Erythroblast (primary cell): ENCODE data around the gene METTL23.

Source experiments
- DNase-seq, 2 experiments: peaks; one replicate each; lab custom pipeline; 2025; lab: John Stamatoyannopoulos, UW
- GATA1 ChIP-seq: IDR thresholded peaks from 2 replicates; pipeline ENCODE4 v1.6.1; 2011; ENCODE audit warnings: low read depth, mild to moderate bottlenecking, control low read depth, low read length, moderate library complexity
- POLR2A ChIP-seq: IDR thresholded peaks from 2 replicates; pipeline ENCODE4 v1.6.1; 2011; ENCODE audit warnings: mild to moderate bottlenecking, low read length

METTL23 gene

GRCh38 chr17:76742958-76743357 lies 16.3 kb downstream of the METTL23 start:
- no peak for DNase-seq
- TF ChIP-seq POLR2A (no peak), GATA1 (no peak)

GRCh38 chr17:76744747-76745146 lies 18.1 kb downstream of the METTL23 start:
- no peak for DNase-seq
- TF ChIP-seq GATA1 = no peak
- no peak for TF ChIP-seq POLR2A

GRCh38 chr17:76745785-76746184 lies 19.1 kb downstream of the METTL23 start:
- DNase-seq = peak in 1 of 2 experiments; percentile 43

GRCh38 chr17:76747716-76748363 lies 21.2 kb downstream of the METTL23 start:
- TF ChIP-seq POLR2A = no peak
- no peak for TF ChIP-seq GATA1
- DNase-seq = no peak

GRCh38 chr17:76748657-76749056 lies 22.0 kb downstream of the METTL23 start:
- DNase-seq = no peak
- TF ChIP-seq POLR2A (no peak), GATA1 (no peak)

- TF ChIP-seq POLR2A = no peak
- no peak for TF ChIP-seq GATA1
- DNase-seq = no peak
These were observed 24.9 kb downstream of the METTL23 start for GRCh38 chr17:76751416-76751993.

- no peak for TF ChIP-seq GATA1
- TF ChIP-seq POLR2A = no peak
- no peak for DNase-seq
These were observed 25.4 kb downstream of the METTL23 start for GRCh38 chr17:76752006-76752405.

- no peak for TF ChIP-seq GATA1
- TF ChIP-seq POLR2A = no peak
- DNase-seq = no peak
These were observed 26.7 kb downstream of the METTL23 start for GRCh38 chr17:76753061-76753961.

- TF ChIP-seq POLR2A (no peak), GATA1 (no peak)
- DNase-seq = peak in 1 of 2 experiments; percentile 27
These were observed 28.6 kb downstream of the METTL23 start for GRCh38 chr17:76755285-76755684.

- TF ChIP-seq POLR2A = no peak
- TF ChIP-seq GATA1 = no peak
- DNase-seq = no peak
These were observed 30.6 kb downstream of the METTL23 start for GRCh38 chr17:76757256-76757655.

- TF ChIP-seq POLR2A (no peak), GATA1 (no peak)
- no peak for DNase-seq
These were observed 31.9 kb downstream of the METTL23 start for GRCh38 chr17:76758570-76758969.

- DNase-seq = peak; percentile 16 to 18
- no peak for TF ChIP-seq POLR2A
- TF ChIP-seq GATA1 = no peak
These were observed 46.3 kb downstream of the METTL23 start for GRCh38 chr17:76772842-76773525.

GRCh38 chr17:76775021-76775600 lies 48.5 kb downstream of the METTL23 start:
- no peak for TF ChIP-seq GATA1
- no peak for TF ChIP-seq POLR2A
- no peak for DNase-seq
